HG03432 (cell line): Measurements from ENCODE around the gene C2orf74.
"Not testable (repeated sequence)": the region's sequence is repeated elsewhere in the genome, so short reads cannot be mapped to it uniquely, and the experiment has no call there.

Experiments used
- ATAC-seq: cut with Tn5 transposase; IDR thresholded peaks from one replicate; pipeline ENCODE4 v1.9.1; 2021; ENCODE audit warnings: mild to moderate bottlenecking, moderate library complexity; ENCODE audit not compliant: unreplicated experiment

C2orf74 gene

DNA sequence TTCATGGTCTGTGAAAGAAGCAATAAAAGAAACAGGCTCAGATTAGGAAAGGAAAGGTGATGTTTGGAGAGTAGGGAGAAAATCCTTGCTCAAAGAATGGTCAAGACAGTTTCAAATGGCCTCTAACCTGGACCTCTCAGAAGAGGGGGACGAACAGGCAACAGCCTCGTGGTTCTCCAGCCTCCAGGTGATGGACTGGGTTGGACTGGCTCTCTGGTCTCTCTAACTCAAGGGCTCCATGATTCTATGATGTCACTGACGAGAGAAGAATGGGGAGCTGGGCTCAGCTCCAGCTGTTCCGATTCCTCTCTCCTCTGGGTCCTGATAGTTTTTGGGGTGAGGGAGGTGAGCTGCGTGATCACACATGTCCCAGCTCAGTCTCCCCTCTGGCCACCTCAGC is at the start of gene C2orf74:
Gene C2orf74 (plus strand): TSS at position 301 of the 400 bp plus-strand sequence. CDS start 327 bp downstream, outside the sequence.
- no peak for ATAC-seq

DNA sequence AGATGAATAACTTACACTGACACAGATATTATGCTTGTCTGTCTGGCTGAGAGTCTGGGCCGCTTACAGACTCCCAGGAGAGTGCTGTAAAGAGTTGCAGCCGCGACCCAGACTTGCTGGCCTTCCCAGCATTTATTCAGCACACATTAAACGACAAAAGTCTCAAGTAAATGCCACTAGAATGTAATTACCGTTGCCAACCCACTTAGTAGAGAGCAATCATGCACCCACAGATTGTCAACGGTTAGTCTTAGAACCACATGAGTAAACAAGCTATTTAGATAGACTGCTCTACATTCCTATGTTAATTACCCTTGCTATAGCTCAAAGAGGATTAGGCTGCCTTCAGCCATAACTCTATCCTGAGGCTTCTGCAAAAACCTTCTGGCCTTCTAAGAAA is 47.8 kb upstream of the C2orf74 start:
- no peak for ATAC-seq

DNA sequence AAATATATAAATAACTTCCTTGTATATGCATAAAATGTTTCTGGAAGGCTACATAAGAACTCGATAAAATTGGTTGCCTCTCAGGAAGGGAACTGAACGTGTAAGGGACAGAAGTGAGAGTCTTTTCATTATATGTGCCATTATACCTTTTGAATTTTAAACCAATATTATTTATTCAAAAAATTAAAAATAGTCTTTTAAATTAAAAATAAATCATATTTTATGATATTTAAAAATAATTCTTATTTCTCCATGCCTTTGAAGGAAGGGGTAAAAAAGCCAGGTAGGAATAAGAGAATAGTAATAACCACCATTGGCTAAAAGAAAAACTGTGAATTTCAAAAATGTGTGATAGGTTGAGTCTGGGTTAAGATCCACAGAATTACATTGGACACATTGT is 45.7 kb upstream of the C2orf74 start:
- no peak for ATAC-seq

GRCh38 chr2:61117534-61117933 is 44.5 kb upstream of the C2orf74 start:
- peak; percentile 81 for ATAC-seq

GRCh38 chr2:61125123-61125710 is 36.8 kb upstream of the C2orf74 start:
- ATAC-seq, result no peak

- no peak for ATAC-seq
Observed at GRCh38 chr2:61125798-61126197, 36.2 kb upstream of the C2orf74 start.

DNA sequence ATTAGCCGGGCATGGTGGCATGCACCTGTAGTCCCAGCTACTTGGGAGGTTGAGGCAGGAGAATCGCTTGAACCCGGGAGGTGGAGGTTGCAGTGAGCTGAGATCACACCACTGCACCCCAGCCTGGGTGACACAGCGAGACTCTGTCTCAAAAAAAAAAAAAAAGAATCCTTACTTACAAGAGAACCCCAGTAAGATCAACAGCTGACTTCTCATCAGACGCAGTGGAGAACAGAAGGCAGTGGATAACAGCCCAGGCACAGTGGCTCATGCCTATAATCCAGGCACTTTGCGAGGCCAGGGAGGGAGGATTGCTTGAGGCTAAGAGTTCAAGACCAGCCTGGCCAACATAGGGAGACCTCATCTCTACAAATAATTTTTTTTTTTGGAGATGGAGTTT is 33.9 kb upstream of the C2orf74 start:
- not testable (repeated sequence) for ATAC-seq

DNA sequence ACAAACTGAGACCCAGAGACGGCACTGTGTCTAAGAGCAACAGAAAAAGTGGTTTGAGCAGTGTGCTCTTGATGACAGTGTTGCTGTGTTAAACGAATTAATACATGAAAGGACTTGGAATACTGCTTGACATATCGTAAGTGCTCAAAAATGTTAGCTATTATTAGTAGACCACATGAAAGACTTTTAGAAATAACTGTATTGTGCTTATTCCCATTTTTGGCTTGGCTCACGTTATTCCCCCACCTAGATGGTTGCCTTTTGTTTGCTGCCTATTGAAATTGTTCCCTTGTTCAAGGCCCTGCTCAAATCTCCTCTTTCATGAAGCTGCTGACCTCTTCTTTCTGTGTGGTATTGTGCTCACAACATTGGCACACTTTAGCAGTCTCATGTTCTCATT is 27.8 kb upstream of the C2orf74 start:
- ATAC-seq, result no peak

- ATAC-seq, result no peak
Observed at GRCh38 chr2:61135510-61135909, 26.5 kb upstream of the C2orf74 start.

DNA sequence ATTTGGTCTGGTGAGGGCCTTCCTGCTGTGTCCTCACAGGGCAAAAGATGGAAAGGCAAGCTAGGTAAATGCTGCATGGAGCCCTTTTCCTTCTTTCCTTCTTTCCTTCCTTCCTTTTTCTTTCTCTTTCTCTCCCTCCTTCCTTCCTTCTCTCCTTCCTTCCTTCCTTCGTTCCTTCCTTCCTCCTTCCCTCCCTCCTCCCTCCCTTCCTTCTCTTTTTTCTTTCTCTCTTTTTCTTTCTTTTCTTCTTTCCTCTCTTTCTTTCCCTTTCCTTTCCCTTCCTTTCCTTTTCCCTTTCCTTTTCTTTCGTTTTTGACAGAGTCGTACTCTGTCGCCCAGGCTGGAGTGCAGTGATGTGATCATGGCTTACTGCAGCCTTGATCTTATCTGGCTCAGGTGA is 23.1 kb upstream of the C2orf74 start:
- no peak for ATAC-seq

GRCh38 chr2:61141151-61141550 is 20.8 kb upstream of the C2orf74 start:
- no peak for ATAC-seq

GRCh38 chr2:61144697-61145268 is 17.2 kb upstream of the C2orf74 start:
- peak; percentile 93 for ATAC-seq

GRCh38 chr2:61145990-61146389 is 16.0 kb upstream of the C2orf74 start:
- no peak for ATAC-seq

DNA sequence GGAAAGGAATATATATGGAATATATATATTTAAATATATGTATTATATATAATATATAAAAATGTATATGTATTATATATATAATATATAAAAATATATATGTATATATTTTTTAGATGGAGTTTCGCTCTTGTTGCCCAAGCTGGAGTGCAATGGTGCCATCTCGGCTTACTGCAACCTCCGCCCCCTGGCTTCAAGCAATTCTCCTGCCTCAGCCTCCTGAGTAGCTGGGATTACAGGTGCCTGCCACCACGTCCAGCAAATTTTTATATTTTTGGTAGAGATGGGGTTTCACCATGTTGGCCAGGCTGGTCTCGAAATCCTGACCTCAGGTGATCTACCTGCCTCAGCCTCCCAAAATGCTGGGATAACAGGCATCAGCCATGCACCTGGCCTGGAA is 13.9 kb upstream of the C2orf74 start:
- not testable (repeated sequence) for ATAC-seq

DNA sequence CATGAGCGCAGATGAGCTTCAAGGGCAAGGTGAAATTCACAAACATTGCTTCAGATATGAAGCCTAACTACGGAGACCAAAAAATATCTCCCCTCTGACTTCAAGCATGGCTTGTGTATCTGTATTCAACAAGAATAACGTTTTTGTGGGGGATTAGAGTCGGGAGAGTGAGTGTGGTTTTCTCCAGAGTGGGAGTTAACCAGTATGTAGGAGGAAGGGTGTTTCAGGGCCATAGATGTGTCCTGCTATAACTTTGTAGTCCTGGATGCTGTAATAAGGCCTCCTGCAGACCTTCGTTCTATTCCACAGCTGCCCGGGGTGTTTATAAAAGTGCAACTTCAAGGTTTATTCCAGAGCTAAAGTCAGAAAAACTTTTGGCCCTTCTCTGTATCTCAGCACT is 12.9 kb upstream of the C2orf74 start:
- ATAC-seq, result no peak

DNA sequence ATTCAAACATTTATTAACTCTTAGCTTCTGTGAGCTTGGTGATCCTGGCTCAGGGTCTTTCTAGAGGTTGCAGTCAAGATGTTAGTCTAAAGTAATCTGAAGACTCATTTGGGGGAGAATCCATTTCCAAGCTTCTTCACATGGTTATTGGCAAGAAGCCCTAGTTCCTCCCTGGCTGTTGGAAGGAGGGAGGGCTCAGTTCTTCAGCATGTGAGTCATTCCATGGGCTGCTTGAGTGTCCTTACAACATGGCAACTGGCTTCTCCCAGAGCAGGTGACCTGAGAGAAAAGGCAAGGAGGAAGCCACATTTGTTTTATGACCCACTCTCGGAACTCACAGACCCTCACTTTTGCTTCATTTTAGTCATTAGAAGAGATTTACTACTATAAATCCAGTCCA is 10.6 kb upstream of the C2orf74 start:
- no peak for ATAC-seq

DNA sequence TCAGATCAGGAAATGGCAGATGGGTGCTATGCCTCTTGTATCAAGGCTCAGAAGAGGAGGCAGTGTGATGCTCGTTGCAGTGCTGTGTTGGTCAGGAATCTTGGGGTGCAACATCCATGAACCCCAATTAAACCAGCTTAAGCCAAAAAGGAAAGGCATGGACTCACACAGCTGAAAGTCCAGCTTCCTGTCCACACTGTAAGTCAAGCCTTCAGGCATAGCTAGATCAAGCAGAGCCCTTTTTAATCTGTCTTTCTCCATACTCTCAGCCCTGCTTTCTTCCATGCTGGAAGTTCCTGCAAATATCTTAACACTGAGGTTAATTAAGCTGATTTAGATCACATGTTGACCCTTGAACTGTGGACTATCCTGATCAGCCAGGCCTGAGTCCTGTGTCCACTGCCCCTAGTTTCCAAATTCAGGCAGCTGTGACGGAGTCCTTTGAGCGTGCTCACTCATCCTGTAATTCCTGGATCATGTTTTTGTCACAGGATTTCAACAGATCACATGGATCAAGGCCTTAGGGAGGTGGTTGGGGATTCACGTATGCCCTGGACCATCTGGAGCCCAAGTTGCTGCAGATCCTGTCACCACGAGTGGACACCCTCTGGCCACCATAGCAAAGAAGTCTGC is 4.5 kb upstream of the C2orf74 start:
- no peak for ATAC-seq

- ATAC-seq, result no peak
Observed at GRCh38 chr2:61158356-61158955, 3.5 kb upstream of the C2orf74 start.

- no peak for ATAC-seq
Observed at GRCh38 chr2:61162721-61163120, 733 bp downstream of the C2orf74 start.

DNA sequence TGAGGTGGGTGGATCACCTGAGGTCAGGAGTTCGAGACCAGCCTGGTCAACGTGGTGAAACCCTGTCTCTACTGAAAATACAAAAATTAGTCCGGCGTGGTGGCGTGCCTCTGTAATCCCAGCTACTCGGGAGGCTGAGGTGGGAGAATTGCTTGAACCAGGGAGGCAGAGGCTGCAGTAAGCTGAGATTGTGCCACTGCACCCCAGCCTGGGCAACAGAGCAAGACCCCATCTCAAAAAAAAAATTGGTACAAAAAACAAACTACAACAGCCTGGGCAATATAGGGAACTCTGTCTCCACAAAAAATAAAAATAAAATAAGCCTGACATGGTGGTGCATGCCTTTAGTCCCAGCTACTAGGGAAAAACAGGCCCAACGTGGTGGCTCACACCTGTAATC is 3.1 kb downstream of the C2orf74 start:
- ATAC-seq, result not testable (repeated sequence)

DNA sequence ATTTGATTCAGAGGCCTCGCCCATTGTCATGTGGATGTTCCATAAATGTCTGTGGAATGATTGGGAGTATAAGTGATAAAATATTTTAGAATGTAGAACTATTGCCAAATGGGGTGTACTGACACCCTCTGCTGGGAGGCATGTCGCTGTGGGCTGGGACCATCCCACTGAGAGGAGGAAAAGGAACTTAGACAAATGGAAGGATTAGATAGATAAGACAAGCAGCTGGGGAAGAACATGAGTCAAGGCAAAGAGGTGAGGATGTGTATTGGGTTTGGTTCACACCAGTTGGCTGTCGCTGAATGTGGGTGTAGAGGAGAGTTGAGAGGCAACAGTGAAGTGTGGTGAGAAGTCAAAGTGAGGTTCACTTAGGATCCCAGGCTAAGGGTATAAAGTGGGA is 4.0 kb downstream of the C2orf74 start:
- ATAC-seq, result no peak

- no peak for ATAC-seq
Observed at GRCh38 chr2:61167579-61167978, 5.6 kb downstream of the C2orf74 start.
